Endothelial cell of umbilical vein (primary cell): ENCODE measurements around the gene ZNF587B. TPM values are rescaled to one million over a fixed set of nuclear protein-coding genes. Genes with fewer than 3 reads are reported as not detected.

Experiments
- BruUV-seq: library from RNA; stranded (reverse); fragments of 400-500 nt; replicated peaks from 2 replicates; lab custom pipeline; 2021; lab: Mats Ljungman, UMichigan
- CTCF ChIA-PET: fragments of 300-600, 350-600 bp; sonication (Branson Sonifier 250); formaldehyde crosslinking; loops from one replicate; lab custom pipeline; 2021; ENCODE audit warnings: antibody characterized with exemption, inconsistent platforms; lab: Charles Lee
- POLR2A ChIA-PET: fragments of 300-600, 350-600 bp; sonication (Branson Sonifier 250); formaldehyde crosslinking; loops from one replicate; lab custom pipeline; 2021; ENCODE audit warnings: antibody characterized with exemption, inconsistent platforms; lab: Charles Lee
- DNase-seq: peaks from one replicate; pipeline ENCODE4 v3.0.0-alpha.2; 2011; ENCODE audit warnings: low read depth, low spot score
- FAIRE-seq: peaks from 2 replicates; lab custom pipeline; 2011; peaks lifted over from hg19 to GRCh38; lab: Jason Lieb, UNC
- H2AFZ ChIP-seq: 2 replicates; pipeline ENCODE4 v1.6.0; 2012; ENCODE audit warnings: low read depth, low read length, control low read depth, inconsistent platforms
- H3K27ac ChIP-seq: 2 replicates; pipeline ENCODE4 v1.5.1; 2011; ENCODE audit warnings: low read depth, mild to moderate bottlenecking, control low read depth, low read length, moderate library complexity; ENCODE audit not compliant: insufficient read depth
- H3K27me3 ChIP-seq, 2 experiments: 2 replicates each; pipeline versions ENCODE4 v1.6.0 to v1.6.1; 2011; ENCODE audit warnings: low read length in 2 of 2, mixed read lengths in 1 of 2; ENCODE audit not compliant: control insufficient read depth in 2 of 2, insufficient read depth in 2 of 2
- H3K36me3 ChIP-seq, 2 experiments: 2 replicates in 1 of 2; 3 replicates in 1 of 2; pipeline ENCODE4 v1.5.1; 2011; ENCODE audit warnings: low read length in 2 of 2, mild to moderate bottlenecking in 1 of 2, moderate library complexity in 1 of 2; ENCODE audit not compliant: control insufficient read depth in 2 of 2, insufficient read depth in 2 of 2; ENCODE audit errors: extremely low read depth in 1 of 2
- H3K4me1 ChIP-seq: 3 replicates; pipeline ENCODE4 v1.5.1; 2011; ENCODE audit warnings: mild to moderate bottlenecking, low read length; ENCODE audit not compliant: control insufficient read depth, insufficient read depth; ENCODE audit errors: extremely low read depth
- H3K4me2 ChIP-seq: 2 replicates; pipeline ENCODE4 v1.6.1; 2011; ENCODE audit warnings: low read length, control low read depth, mixed read lengths; ENCODE audit not compliant: insufficient read depth
- H3K4me3 ChIP-seq, 3 experiments: fragments of 200-600 bp in 1 of 3; sonication (generic), shearing (Covaris generic) in 1 of 3; replicated peaks in 1 of 3; 2 replicates each; pipeline ENCODE4 v1.5.1; 2011 to 2016; ENCODE audit warnings: control low read depth in 3 of 3, low read length in 3 of 3, mild to moderate bottlenecking in 2 of 3, inconsistent platforms in 1 of 3, low read depth in 1 of 3, moderate library complexity in 1 of 3; ENCODE audit not compliant: insufficient read depth in 1 of 3
- H3K79me2 ChIP-seq: 2 replicates; pipeline ENCODE4 v1.6.0; 2012; ENCODE audit warnings: low read length, inconsistent platforms; ENCODE audit not compliant: control insufficient read depth, insufficient read depth
- H3K9ac ChIP-seq: replicated peaks from 2 replicates; pipeline ENCODE3; 2011; ENCODE audit warnings: low read length, control low read depth; ENCODE audit not compliant: insufficient read depth; ENCODE audit errors: extremely low read depth
- H3K9me1 ChIP-seq: replicated peaks from 3 replicates; pipeline ENCODE4 v1.6.0; 2011; ENCODE audit warnings: mild to moderate bottlenecking, low read length; ENCODE audit not compliant: control insufficient read depth, insufficient read depth; ENCODE audit errors: extremely low read depth
- H3K9me3 ChIP-seq: replicated peaks from 2 replicates; pipeline ENCODE4 v1.5.1; 2012; ENCODE audit warnings: low read length, inconsistent platforms; ENCODE audit not compliant: control insufficient read depth, insufficient read depth
- H4K20me1 ChIP-seq: replicated peaks from 2 replicates; pipeline ENCODE3; 2011; ENCODE audit warnings: mild to moderate bottlenecking, low read length; ENCODE audit not compliant: control insufficient read depth, insufficient read depth; ENCODE audit errors: extremely low read depth
- CTCF ChIP-seq, 2 donors: IDR thresholded peaks; 1 replicate in 1 of 2; 2 replicates in 1 of 2; pipeline ENCODE4 v1.5.1; 2011; ENCODE audit warnings: low read length in 2 of 2, mild to moderate bottlenecking in 2 of 2, moderate library complexity in 2 of 2, control low read depth in 1 of 2, inconsistent platforms in 1 of 2, low read depth in 1 of 2; ENCODE audit not compliant: insufficient read depth in 1 of 2; ENCODE audit errors: extremely low read depth in 1 of 2
- EZH2 ChIP-seq: IDR thresholded peaks from 2 replicates; pipeline ENCODE4 v1.6.1; 2012; ENCODE audit warnings: borderline replicate concordance, low read depth, mild to moderate bottlenecking, moderate library complexity, low read length, inconsistent platforms; ENCODE audit not compliant: severe bottlenecking
- FOS ChIP-seq: IDR thresholded peaks from 2 replicates; pipeline ENCODE4 v1.6.1; 2011; ENCODE audit warnings: mild to moderate bottlenecking, low read length, moderate library complexity, borderline replicate concordance; ENCODE audit not compliant: insufficient read depth
- GATA2 ChIP-seq: IDR thresholded peaks from 2 replicates; pipeline ENCODE4 v1.7.0; 2011; ENCODE audit warnings: low read depth, mild to moderate bottlenecking, moderate library complexity, mixed read lengths, low read length; ENCODE audit not compliant: insufficient read length, insufficient read depth
- JUN ChIP-seq: IDR thresholded peaks from 2 replicates; pipeline ENCODE4 v1.6.1; 2011; ENCODE audit warnings: borderline replicate concordance, low read depth; ENCODE audit not compliant: insufficient read length, insufficient read depth
- MAX ChIP-seq: IDR thresholded peaks from 2 replicates; pipeline ENCODE4 v1.6.1; 2011; ENCODE audit not compliant: insufficient read depth, insufficient read length
- MYC ChIP-seq: IDR thresholded peaks from one replicate; pipeline ENCODE4 v1.6.1; 2011; ENCODE audit warnings: mild to moderate bottlenecking, low read depth, low read length
- POLR2A ChIP-seq: IDR thresholded peaks from 2 replicates; pipeline ENCODE4 v1.6.1; 2012; ENCODE audit warnings: low read depth, mild to moderate bottlenecking, control low read depth, low read length
- POLR2AphosphoS5 ChIP-seq: IDR thresholded peaks from 2 replicates; pipeline ENCODE4 v1.6.1; 2012; ENCODE audit warnings: low read depth, mild to moderate bottlenecking, control low read depth, low read length, moderate library complexity; ENCODE audit not compliant: insufficient read depth
- dilution Hi-C: fragments of 300-500 bp; cut with MboI; formaldehyde crosslinking; loops from one replicate; pipeline ENCODE4 v1.15.0; 2019; ENCODE audit warnings: low sequenced_read_pairs; ENCODE audit not compliant: extremely low pct_ligation_motif_present
- intact Hi-C: fragments of 100-400 bp; cut with micrococcal nuclease; formaldehyde crosslinking; loops from one replicate; pipeline ENCODE4 v1.10.0; 2022
- polyA plus RNA-seq, 4 experiments: library from polyadenylated mRNA; depleted of rRNA in 3 of 4; stranded (reverse) in 3 of 4; unstranded in 1 of 4; fragments of >200 nt; gene quantifications; 2 replicates each; pipeline versions ENCODE4 v1.2.1 to v1.2.3, GENCODE V29; 2011 to 2012; ENCODE audit warnings: missing spikeins in 1 of 4
- total RNA-seq: library from RNA; stranded (reverse); gene quantifications from 2 replicates; pipeline ENCODE4 v1.2.3, GENCODE V29; 2021

The ZNF587B gene
- total and polyA plus RNA-seq, 2 donors (not counting 3 experiments of a cell fraction or from before 2014, with no cell fraction given), result 3.2 to 16.3 TPM

GRCh38 chr19:57786906-57787305 is 43.2 kb upstream of the ZNF587B start:
- Histone ChIP-seq H3K27me3 (no peaks in the 10 kb centered on the region), H3K4me1 (no peaks in the 10 kb centered on the region), H3K9me3 (no peaks in the 10 kb centered on the region), H3K27ac (no peak overlapping the region), H3K9me1 (no peaks in the 10 kb centered on the region), H3K4me3 (no peak overlapping the region), H4K20me1 (no peaks in the 10 kb centered on the region), H2AFZ (no peak overlapping the region), H3K9ac (no peak overlapping the region), H3K79me2 (no peaks in the 10 kb centered on the region), H3K36me3 (no peaks in the 10 kb centered on the region), H3K4me2 (no peak overlapping the region)
- CTCF ChIA-PET, result no interaction called here
- no peak for TF ChIP-seq MAX
- TF ChIP-seq CTCF (IDR thresholded peaks at IDR 0.05; ENCODE audit: extremely low read depth in 1 of 2, insufficient read depth in 1 of 2, low read depth in 1 of 2, low read length in 2 of 2), result no peak
- TF ChIP-seq POLR2AphosphoS5, result no peak
- dilution Hi-C loops (no loop called here), intact Hi-C loops (no loop called here)
- BruUV-seq, result no TSS peak
- DNase-seq (no peak), FAIRE-seq (no peak)
- POLR2A ChIA-PET, result no interaction called here

- CTCF ChIA-PET, result no interaction called here
- H3K79me2 ChIP-seq, result no peaks in the 10 kb centered on the region
Observed at GRCh38 chr19:57788114-57788692, 41.9 kb upstream of the ZNF587B start.

More at GRCh38 chr19:57788114-57788692, 41.9 kb upstream of the ZNF587B start:
- Histone ChIP-seq H3K9me1 (no peaks in the 10 kb centered on the region), H3K27me3 (no peaks in the 10 kb centered on the region), H3K9ac (no peak overlapping the region), H3K27ac (no peak overlapping the region), H3K4me1 (no peaks in the 10 kb centered on the region), H3K36me3 (no peaks in the 10 kb centered on the region), H3K4me3 (no peak overlapping the region), H2AFZ (no peak overlapping the region), H4K20me1 (no peaks in the 10 kb centered on the region), H3K4me2 (no peak overlapping the region), H3K9me3 (no peaks in the 10 kb centered on the region)
- intact Hi-C loops (no loop called here), dilution Hi-C loops (no loop called here)
- no peak for DNase-seq
- TF ChIP-seq EZH2 (no peak), JUN (no peak), FOS (no peak), POLR2AphosphoS5 (no peak), MAX (no peak), GATA2 (no peak), POLR2A (no peak), CTCF (IDR thresholded peaks at IDR 0.05; ENCODE audit: extremely low read depth in 1 of 2, insufficient read depth in 1 of 2, low read depth in 1 of 2, low read length in 2 of 2) (no peak), MYC (no peak)
- no peak for FAIRE-seq
- POLR2A ChIA-PET, result no interaction called here
- no TSS peak for BruUV-seq
